GM12878 (cell line): ENCODE results near the gene CACNA1G. TPM values are rescaled to one million over a fixed set of nuclear protein-coding genes. Genes with fewer than 3 reads are reported as not detected.

Source experiments
- BCL11A ChIP-seq: IDR thresholded peaks from 2 replicates; pipeline ENCODE4 v1.6.1; 2011; ENCODE audit warnings: low read depth, low read length
- BCLAF1 ChIP-seq: fragments of 450-650 bp; IDR thresholded peaks from 2 replicates; pipeline ENCODE4 v1.6.1; 2017; ENCODE audit warnings: antibody characterized with exemption, mild to moderate bottlenecking, moderate library complexity
- BHLHE40 ChIP-seq, 2 experiments: fragments of 450-650 bp in 1 of 2; IDR thresholded peaks; 2 replicates each; pipeline ENCODE4 v1.6.1; 2011 to 2017; ENCODE audit warnings: low read depth in 2 of 2, borderline replicate concordance in 1 of 2, improper control_type of control experiment in 1 of 2, low read length in 1 of 2, mild to moderate bottlenecking in 1 of 2
- BMI1 ChIP-seq: fragments of 450-650 bp; IDR thresholded peaks from 2 replicates; pipeline ENCODE4 v1.6.1; 2016; ENCODE audit warnings: mild to moderate bottlenecking, moderate library complexity, borderline replicate concordance
- CBFB ChIP-seq: IDR thresholded peaks from 2 replicates; pipeline ENCODE4 v1.6.1; 2016; ENCODE audit warnings: antibody characterized with exemption, low read depth
- CEBPB ChIP-seq, 2 experiments: fragments of 150-350 bp in 1 of 2; IDR thresholded peaks; 2 replicates each; pipeline ENCODE4 v1.6.1; 2012 to 2014; ENCODE audit warnings: low read depth in 2 of 2, low read length in 2 of 2, borderline replicate concordance in 1 of 2, inconsistent platforms in 1 of 2
- CHD1 ChIP-seq: IDR thresholded peaks from 2 replicates; pipeline ENCODE4 v1.6.1; 2012; ENCODE audit warnings: low read depth, low read length, improper control_type of control experiment
- FOXM1 ChIP-seq: IDR thresholded peaks from 2 replicates; pipeline ENCODE4 v1.6.1; 2012; ENCODE audit warnings: low read depth, mild to moderate bottlenecking, inconsistent platforms, low read length, moderate library complexity
- IKZF2 ChIP-seq, 2 experiments: fragments of 450-650 bp; IDR thresholded peaks; 2 replicates each; pipeline ENCODE4 v1.6.1; 2017; ENCODE audit warnings: mild to moderate bottlenecking in 2 of 2, moderate library complexity in 2 of 2
- IRF4 ChIP-seq: IDR thresholded peaks from 2 replicates; pipeline ENCODE4 v1.6.1; 2011; ENCODE audit warnings: low read depth, low read length
- JUNB ChIP-seq: IDR thresholded peaks from 2 replicates; pipeline ENCODE4 v1.6.1; 2016; ENCODE audit warnings: antibody characterized with exemption, mild to moderate bottlenecking
- KAT2A ChIP-seq: conservative IDR thresholded peaks from 2 replicates; pipeline ENCODE4 v1.6.1; 2011; ENCODE audit warnings: low read depth, low read length; ENCODE audit not compliant: control insufficient read depth
- LARP7 ChIP-seq: fragments of 450-650 bp; IDR thresholded peaks from 2 replicates; pipeline ENCODE4 v1.6.1; 2017; ENCODE audit warnings: mild to moderate bottlenecking
- MAX ChIP-seq: IDR thresholded peaks from 2 replicates; pipeline ENCODE4 v1.6.1; 2012; ENCODE audit warnings: low read depth, low read length, improper control_type of control experiment
- MTA2 ChIP-seq: fragments of 450-650 bp; IDR thresholded peaks from 2 replicates; pipeline ENCODE4 v1.6.1; 2016; ENCODE audit warnings: low read depth, mild to moderate bottlenecking, moderate library complexity
- MTA3 ChIP-seq: IDR thresholded peaks from 2 replicates; pipeline ENCODE4 v1.6.1; 2012; ENCODE audit warnings: low read length, inconsistent platforms, borderline replicate concordance
- NBN ChIP-seq: fragments of 450-650 bp; IDR thresholded peaks from 2 replicates; pipeline ENCODE4 v1.6.1; 2016
- NFIC ChIP-seq: IDR thresholded peaks from 2 replicates; pipeline ENCODE4 v1.6.1; 2012; ENCODE audit warnings: low read depth, mild to moderate bottlenecking, inconsistent platforms, low read length, moderate library complexity
- NR2C1 ChIP-seq: fragments of 450-650 bp; IDR thresholded peaks from 2 replicates; pipeline ENCODE4 v1.6.1; 2017; ENCODE audit warnings: antibody characterized with exemption, mild to moderate bottlenecking, moderate library complexity
- NR2C2 ChIP-seq: IDR thresholded peaks from 2 replicates; pipeline ENCODE4 v1.6.1; 2011; ENCODE audit warnings: borderline replicate concordance, low read depth; ENCODE audit not compliant: control insufficient read depth, insufficient read length
- PKNOX1 ChIP-seq: fragments of 450-650 bp; IDR thresholded peaks from 2 replicates; pipeline ENCODE4 v1.6.1; 2016; ENCODE audit warnings: mild to moderate bottlenecking
- RUNX3 ChIP-seq: IDR thresholded peaks from 2 replicates; pipeline ENCODE4 v1.6.1; 2012; ENCODE audit warnings: low read length, inconsistent platforms
- SMAD1 ChIP-seq: fragments of 450-650 bp; IDR thresholded peaks from 2 replicates; pipeline ENCODE4 v1.6.1; 2018; ENCODE audit warnings: mild to moderate bottlenecking, low read depth; ENCODE audit not compliant: partially characterized antibody
- SREBF2 ChIP-seq: IDR thresholded peaks from 2 replicates; pipeline ENCODE4 v1.6.1; 2012; ENCODE audit warnings: mild to moderate bottlenecking, low read length
- SUZ12 ChIP-seq: fragments of 200-600 bp; sonication (generic); IDR thresholded peaks from one replicate; pipeline ENCODE4 v1.6.1; 2018; ENCODE audit warnings: antibody characterized with exemption, mild to moderate bottlenecking; ENCODE audit not compliant: unreplicated experiment
- ZNF207 ChIP-seq: fragments of 450-650 bp; IDR thresholded peaks from 2 replicates; pipeline ENCODE4 v1.6.1; 2014; ENCODE audit warnings: antibody characterized with exemption, mild to moderate bottlenecking, borderline replicate concordance
- ZNF217 ChIP-seq: fragments of 450-650 bp; IDR thresholded peaks from 2 replicates; pipeline ENCODE4 v1.6.1; 2017; ENCODE audit warnings: antibody characterized with exemption, mild to moderate bottlenecking
- ZNF24 ChIP-seq: fragments of 450-650 bp; IDR thresholded peaks from 2 replicates; pipeline ENCODE4 v1.6.1; 2017; ENCODE audit warnings: antibody characterized with exemption, mild to moderate bottlenecking
- polyA plus RNA-seq, 11 experiments: library from polyadenylated mRNA; depleted of rRNA in 4 of 11; unstranded in 6 of 11; stranded (reverse) in 5 of 11; fragments of >200 nt; fragmentation: Nextera tagmentation in 4 of 11; fragmentation: Illumina TruSeq in 1 of 11; extraction: Ambion mirVana in 4 of 11; extraction: Trizol in 1 of 11; gene quantifications; 1 replicate in 1 of 11; 2 replicates in 10 of 11; pipeline versions ENCODE4 v1.2.1 to v1.2.3, GENCODE V29; 2011 to 2016; ENCODE audit warnings: inconsistent platforms in 2 of 11, missing spikeins in 2 of 11, low read depth in 1 of 11
- total RNA-seq, 4 experiments: library from RNA; depleted of rRNA in 3 of 4; stranded (reverse); fragments of >200 nt in 3 of 4; fragmentation: Illumina TruSeq in 1 of 4; extraction: Trizol in 1 of 4; gene quantifications; 2 replicates each; pipeline versions ENCODE4 v1.2.1 to v1.2.3, GENCODE V29; 2013 to 2021

The CACNA1G gene
- total and polyA plus RNA-seq, 10 of the 15 experiments (the other 5 are each of a cell fraction or from before 2014, with no cell fraction given): 0.03 to 0.15 TPM; not detected in 8

GRCh38 chr17:50541716-50542688 is 18.5 kb upstream of the CACNA1G start (continued):
- TF ChIP-seq FOXM1: no peak
- TF ChIP-seq IKZF2 (IDR thresholded peaks at IDR 0.05): peak in 1 of 2 experiments; percentile 18; a peak in 1 of 4 replicates
- TF ChIP-seq NR2C2: no peak
- no peak for TF ChIP-seq SUZ12
- no peak for TF ChIP-seq BCLAF1
- no peak for TF ChIP-seq RUNX3
- TF ChIP-seq CEBPB (IDR thresholded peaks at IDR 0.05; ENCODE audit: borderline replicate concordance in 1 of 2, low read depth in 2 of 2, low read length in 2 of 2): no peak
- no peak for TF ChIP-seq SMAD1
- TF ChIP-seq IRF4: no peak
- no peak for TF ChIP-seq BMI1
- TF ChIP-seq BHLHE40 (IDR thresholded peaks at IDR 0.05; ENCODE audit: borderline replicate concordance in 1 of 2, low read depth in 2 of 2, low read length in 1 of 2): peak in 1 of 2 experiments; percentile 84; a peak in 2 of 4 replicates
- no peak for TF ChIP-seq NFIC
- no peak for TF ChIP-seq BCL11A
- no peak for TF ChIP-seq KAT2A
- TF ChIP-seq SREBF2: no peak
- 0 out of 2 replicates have a peak, but pooled peaks have one; percentile 27 for TF ChIP-seq ZNF24
- 0 out of 2 replicates have a peak, but pooled peaks have one; percentile 25 for TF ChIP-seq NBN
- TF ChIP-seq JUNB: no peak
- TF ChIP-seq MTA2: no peak
- peak; percentile 94 for TF ChIP-seq PKNOX1
- TF ChIP-seq CHD1: no peak
- no peak for TF ChIP-seq CBFB
- 0 out of 2 replicates have a peak, but pooled peaks have one; percentile 4 for TF ChIP-seq NR2C1
- TF ChIP-seq ZNF217: no peak
- TF ChIP-seq MTA3: no peak
- peak; percentile 68; the same call in 1 of the 2 replicates for TF ChIP-seq MAX
- no peak for TF ChIP-seq ZNF207
- TF ChIP-seq LARP7: peak; percentile 89
